MM.1S (cell line): ENCODE measurements around the gene TSEN2.
A peak's percentile ranks its signal among the peaks of the same experiment; 100 is the strongest.

Experiments
- DNase-seq: peaks from one replicate; pipeline ENCODE4 v3.0.0-alpha.2; 2015
- H2AFZ ChIP-seq: fragments of 300-600 bp; sonication (generic); 2 replicates; pipeline ENCODE4 v1.6.0; 2016; ENCODE audit warnings: antibody characterized with exemption, low read length
- H3F3A ChIP-seq: fragments of 300-600 bp; sonication (generic); 2 replicates; pipeline ENCODE4 v1.6.1; 2016; ENCODE audit warnings: mild to moderate bottlenecking, antibody characterized with exemption, low read length, moderate library complexity, mixed read lengths; ENCODE audit not compliant: insufficient read depth
- H3K27ac ChIP-seq: fragments of 300-600 bp; sonication (generic); 2 replicates; pipeline ENCODE4 v1.5.1; 2016; ENCODE audit warnings: mild to moderate bottlenecking, low read length
- H3K27me3 ChIP-seq: fragments of 300-600 bp; sonication (generic); replicated peaks from 2 replicates; pipeline ENCODE4 v1.6.0; 2016; ENCODE audit warnings: low read length; ENCODE audit not compliant: insufficient read depth
- H3K36me3 ChIP-seq: fragments of 300-600 bp; sonication (generic); replicated peaks from 2 replicates; pipeline ENCODE4 v1.6.1; 2016; ENCODE audit warnings: mild to moderate bottlenecking, low read length, mixed read lengths; ENCODE audit not compliant: insufficient read depth
- H3K4me1 ChIP-seq: fragments of 300-600 bp; sonication (generic); 2 replicates; pipeline ENCODE4 v1.6.1; 2016; ENCODE audit warnings: low read length, mixed read lengths
- H3K4me2 ChIP-seq: fragments of 300-600 bp; sonication (generic); 2 replicates; pipeline ENCODE4 v1.6.0; 2016; ENCODE audit warnings: low read depth, low read length
- H3K4me3 ChIP-seq: fragments of 300-600 bp; sonication (generic); 2 replicates; pipeline ENCODE4 v1.5.1; 2016; ENCODE audit warnings: low read length, mixed read lengths
- H3K79me2 ChIP-seq: fragments of 300-600 bp; sonication (generic); 2 replicates; pipeline ENCODE4 v1.6.1; 2016; ENCODE audit warnings: mixed run types, low read length, mixed read lengths
- H3K9ac ChIP-seq: fragments of 300-600 bp; sonication (generic); 2 replicates; pipeline ENCODE4 v1.6.1; 2016; ENCODE audit warnings: low read length, mixed read lengths
- H3K9me2 ChIP-seq: fragments of 300-600 bp; sonication (generic); replicated peaks from 2 replicates; pipeline ENCODE4 v1.6.1; 2016; ENCODE audit warnings: mild to moderate bottlenecking, low read length, mixed read lengths; ENCODE audit not compliant: insufficient read depth
- H3K9me3 ChIP-seq: fragments of 300-600 bp; sonication (generic); replicated peaks from 2 replicates; pipeline ENCODE4 v1.6.1; 2016; ENCODE audit warnings: mild to moderate bottlenecking, low read length, mixed read lengths; ENCODE audit not compliant: insufficient read depth
- H4K20me1 ChIP-seq: fragments of 300-600 bp; sonication (generic); 2 replicates; pipeline ENCODE4 v1.6.1; 2016; ENCODE audit warnings: mild to moderate bottlenecking, low read length, moderate library complexity, mixed read lengths; ENCODE audit not compliant: insufficient read depth
- CTCF ChIP-seq: fragments of 300-600 bp; sonication (generic); IDR thresholded peaks from 2 replicates; pipeline ENCODE4 v1.5.1; 2016; ENCODE audit warnings: antibody characterized with exemption, low read length, mixed read lengths
- EZH2 ChIP-seq: fragments of 300-600 bp; sonication (generic); optimal IDR thresholded peaks from 2 replicates; pipeline ENCODE3; 2017; ENCODE audit warnings: low read depth, mild to moderate bottlenecking, antibody characterized with exemption, low read length, mixed read lengths
- EZH2phosphoT487 ChIP-seq: fragments of 300-600 bp; sonication (generic); IDR thresholded peaks from 2 replicates; pipeline ENCODE4 v1.6.1; 2018; ENCODE audit warnings: antibody characterized with exemption, low read length

The TSEN2 gene

GRCh38 chr3:12549971-12550760 is 65.9 kb downstream of the TSEN2 start:
- Histone ChIP-seq H3K9me3 (no peaks in the 10 kb centered on the region), H3K79me2 (no peaks in the 10 kb centered on the region), H3K4me2 (no peak overlapping the region), H3K4me1 (no peaks in the 10 kb centered on the region), H2AFZ (no peak overlapping the region), H3K9ac (no peak overlapping the region), H3K4me3 (no peak overlapping the region), H3K27ac (no peak overlapping the region), H4K20me1 (no peaks in the 10 kb centered on the region), H3F3A (no peaks in the 10 kb centered on the region; the same call in 1 of the 2 replicates), H3K27me3 (0 out of 2 replicates have a peak, but pooled peaks cover 6% of the 10 kb centered on the region), H3K36me3 (no peaks in the 10 kb centered on the region), H3K9me2 (no peaks in the 10 kb centered on the region)
- DNase-seq = no peak
- no peak for TF ChIP-seq EZH2
- no peak for TF ChIP-seq CTCF
- no peak for TF ChIP-seq EZH2phosphoT487

GRCh38 chr3:12553921-12554391 is 69.7 kb downstream of the TSEN2 start:
- TF ChIP-seq CTCF (no peak), EZH2phosphoT487 (no peak), EZH2 (no peak)
- peak; percentile 10 for DNase-seq
- peak overlapping the region; percentile 85 for H3K4me3 ChIP-seq
- H3K27me3 ChIP-seq = 0 out of 2 replicates have a peak, but pooled peaks cover 6% of the 10 kb centered on the region
- no peaks in the 10 kb centered on the region for H3K9me3 ChIP-seq
- peaks cover 7% of the 10 kb centered on the region; the same call in 1 of the 2 replicates for H3F3A ChIP-seq
- H3K36me3 ChIP-seq = no peaks in the 10 kb centered on the region
- peak overlapping the region; percentile 96 for H3K4me2 ChIP-seq
- peaks cover 20% of the 10 kb centered on the region for H3K79me2 ChIP-seq
- H3K9ac ChIP-seq = peak overlapping the region; percentile 40
- no peak overlapping the region for H3K27ac ChIP-seq
- H3K9me2 ChIP-seq = no peaks in the 10 kb centered on the region
- H4K20me1 ChIP-seq = no peaks in the 10 kb centered on the region
- peaks cover 11% of the 10 kb centered on the region; the same call in 1 of the 2 replicates for H3K4me1 ChIP-seq
- H2AFZ ChIP-seq = peak overlapping the region; percentile 99

- Histone ChIP-seq H3K4me2 (peak overlapping the region; percentile 99), H3K9ac (peak overlapping the region; percentile 95; the same call in 1 of the 2 replicates), H3F3A (peaks cover 7% of the 10 kb centered on the region; the same call in 1 of the 2 replicates), H3K4me3 (peak overlapping the region; percentile 79), H2AFZ (peak overlapping the region; percentile 99), H3K27me3 (0 out of 2 replicates have a peak, but pooled peaks cover 6% of the 10 kb centered on the region), H4K20me1 (peaks cover 12% of the 10 kb centered on the region), H3K79me2 (peaks cover 43% of the 10 kb centered on the region), H3K36me3 (no peaks in the 10 kb centered on the region), H3K4me1 (peaks cover 17% of the 10 kb centered on the region; the same call in 1 of the 2 replicates), H3K9me2 (no peaks in the 10 kb centered on the region), H3K27ac (no peak overlapping the region), H3K9me3 (no peaks in the 10 kb centered on the region)
- DNase-seq = no peak
- TF ChIP-seq EZH2phosphoT487 = no peak
These were observed 72.0 kb downstream of the TSEN2 start for GRCh38 chr3:12556314-12556689.
